Suppressor macrophage treated with lipopolysaccharide for 1 hour (primary cell): ENCODE measurements around the gene TRHDE.
"Not testable (repeated sequence)": the region's sequence is repeated elsewhere in the genome, so short reads cannot be mapped to it uniquely, and the experiment has no call there.

Experiments
- DNase-seq, 3 donors: peaks; one replicate each; pipeline ENCODE4 v3.0.0-alpha.2; 2020 to 2022

The TRHDE gene

DNA sequence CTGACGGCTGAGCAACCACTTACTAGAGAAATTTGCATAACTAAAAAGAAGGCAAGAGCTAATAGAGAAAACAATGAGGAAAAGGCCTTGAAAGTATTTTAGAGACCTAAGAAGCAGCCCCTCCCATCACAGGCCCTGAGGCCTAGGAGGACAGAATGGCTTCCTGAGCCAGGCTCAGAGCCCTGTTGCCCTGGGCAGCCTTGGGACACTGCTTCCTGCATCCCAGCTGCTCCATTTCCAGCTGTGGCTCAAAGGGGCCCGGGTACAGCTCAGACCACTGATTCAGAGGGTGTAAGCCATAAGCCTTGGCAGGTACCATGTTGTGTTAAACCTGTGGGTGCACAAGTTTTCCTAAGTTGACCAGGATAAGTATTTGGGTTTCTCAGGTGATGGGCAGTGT, 181.4 kb downstream of the TRHDE start:
- no peak for DNase-seq

DNA sequence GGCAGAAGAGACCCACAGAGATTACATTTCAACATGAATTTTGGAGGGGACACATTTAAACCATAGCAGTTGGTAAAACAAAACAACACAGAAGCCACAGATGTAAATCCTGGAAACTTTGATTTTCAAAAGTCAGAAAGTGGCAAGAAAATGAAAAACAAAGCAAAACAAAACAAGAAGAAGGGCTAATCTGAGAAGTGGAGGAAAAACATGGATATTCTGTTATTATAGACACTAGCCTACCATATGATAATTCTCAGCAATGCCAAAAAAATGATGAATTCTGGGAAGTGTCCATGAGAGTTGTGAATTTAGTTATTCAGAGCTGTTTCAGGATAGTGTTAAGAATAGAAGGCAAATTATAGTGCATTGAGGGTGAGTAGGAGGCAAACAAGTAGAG, 192.3 kb downstream of the TRHDE start:
- no peak for DNase-seq

DNA sequence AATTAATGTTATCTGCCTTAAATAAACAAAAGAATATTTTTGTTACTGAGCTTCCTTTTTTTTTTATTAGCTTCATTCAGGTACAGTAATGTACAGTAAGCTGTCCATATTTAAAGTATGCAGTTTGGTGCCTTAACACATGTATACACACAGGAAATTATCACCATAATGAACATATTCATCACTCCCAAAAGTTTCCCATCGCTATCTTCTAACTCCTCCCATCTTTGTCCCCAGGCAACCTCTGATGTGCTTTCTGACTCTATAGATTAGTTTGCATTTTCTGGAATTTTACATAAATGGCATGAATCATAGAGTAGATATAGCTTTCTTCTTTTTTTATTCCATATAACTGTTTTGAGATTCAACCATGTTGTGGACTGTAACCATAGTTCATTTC, 193.0 kb downstream of the TRHDE start:
- DNase-seq, result no peak

DNA sequence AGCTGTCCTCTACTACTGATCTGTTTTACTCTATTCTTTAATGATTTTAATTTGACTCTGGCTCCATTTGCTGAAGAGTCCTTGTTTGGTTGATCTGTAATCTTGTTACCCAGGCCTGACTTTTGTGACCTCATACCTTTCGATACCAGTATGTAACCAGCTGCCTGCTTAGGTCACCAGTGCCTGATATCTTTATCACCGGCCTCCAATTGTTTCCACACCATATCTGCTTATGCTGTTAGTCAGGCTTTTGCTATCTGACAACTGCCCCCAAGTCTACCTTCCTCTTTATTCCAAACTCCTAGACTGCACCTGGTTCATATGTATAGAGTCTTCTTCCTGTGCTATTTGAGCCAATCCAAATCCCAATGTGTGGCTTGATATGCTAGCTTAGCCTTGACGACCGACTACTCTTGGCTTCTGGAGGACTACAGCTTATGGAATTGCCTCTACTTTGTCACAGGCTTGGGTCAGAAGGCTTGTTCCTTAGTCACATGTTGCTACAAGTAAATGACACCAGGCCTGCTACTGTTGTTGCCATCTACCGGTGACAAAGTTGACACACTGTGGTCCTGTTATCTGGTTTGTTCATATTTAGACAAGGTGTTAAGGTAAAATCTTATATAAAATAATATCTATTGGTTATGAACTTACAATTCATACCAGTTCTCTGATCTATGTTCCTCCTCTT, 193.9 kb downstream of the TRHDE start:
- DNase-seq, result no peak

DNA sequence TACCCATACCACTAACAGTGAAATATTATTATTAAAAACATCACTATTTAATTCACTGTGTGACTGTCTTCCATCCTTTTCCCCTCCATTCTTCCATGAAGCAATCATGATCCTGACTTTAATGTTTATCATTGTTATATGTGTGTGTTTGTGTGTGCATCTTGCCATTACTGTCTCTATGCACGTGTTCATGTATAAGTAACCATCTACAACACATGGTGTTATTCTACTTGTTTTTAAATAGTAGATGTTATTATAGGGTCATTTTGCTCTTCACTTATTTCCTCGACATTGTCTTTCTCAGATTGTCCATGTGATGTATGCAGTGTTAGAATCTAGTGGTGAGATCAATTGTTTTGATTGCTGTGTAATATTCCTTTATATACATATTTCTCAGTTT, 195.8 kb downstream of the TRHDE start:
- no peak for DNase-seq

DNA sequence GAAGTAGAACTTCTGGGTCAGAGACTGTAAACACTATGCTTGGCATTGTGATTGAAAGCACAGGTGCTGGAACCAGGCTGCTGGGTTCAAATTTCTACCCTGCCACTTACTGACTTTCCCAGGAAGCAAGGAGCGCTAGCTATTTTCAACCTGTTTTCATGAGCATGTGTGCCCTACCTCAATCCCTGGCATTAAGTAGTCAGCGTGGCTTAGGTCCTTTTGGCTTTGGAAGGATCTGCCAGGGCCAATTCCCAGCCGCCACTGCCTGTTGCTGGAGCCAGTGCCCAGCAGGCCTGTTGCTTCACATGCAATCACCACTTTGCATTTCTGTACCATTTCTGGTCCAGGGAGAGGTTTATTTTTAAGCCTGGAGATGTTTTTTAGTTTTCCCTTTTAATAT, 196.3 kb downstream of the TRHDE start:
- no peak for DNase-seq

DNA sequence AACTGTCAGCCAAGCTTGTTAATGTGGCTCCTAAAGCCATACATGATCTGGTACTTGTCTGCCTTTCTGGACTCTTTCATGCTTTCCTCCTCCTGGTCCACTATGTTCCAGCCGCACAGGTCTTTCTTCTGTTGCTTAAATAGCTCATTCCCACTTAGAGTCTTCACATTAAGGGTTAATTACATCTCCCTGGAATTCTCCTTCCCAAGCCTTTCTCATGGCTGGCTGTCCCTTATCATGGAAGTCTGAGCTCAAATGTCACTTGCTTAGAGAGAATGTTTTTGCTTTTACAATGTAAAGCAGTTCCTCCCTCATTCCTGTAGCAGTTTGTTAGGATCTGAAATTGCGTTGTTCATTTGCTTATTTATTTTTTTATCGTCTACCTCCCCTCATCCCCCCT, 199.6 kb downstream of the TRHDE start:
- DNase-seq, result no peak

DNA sequence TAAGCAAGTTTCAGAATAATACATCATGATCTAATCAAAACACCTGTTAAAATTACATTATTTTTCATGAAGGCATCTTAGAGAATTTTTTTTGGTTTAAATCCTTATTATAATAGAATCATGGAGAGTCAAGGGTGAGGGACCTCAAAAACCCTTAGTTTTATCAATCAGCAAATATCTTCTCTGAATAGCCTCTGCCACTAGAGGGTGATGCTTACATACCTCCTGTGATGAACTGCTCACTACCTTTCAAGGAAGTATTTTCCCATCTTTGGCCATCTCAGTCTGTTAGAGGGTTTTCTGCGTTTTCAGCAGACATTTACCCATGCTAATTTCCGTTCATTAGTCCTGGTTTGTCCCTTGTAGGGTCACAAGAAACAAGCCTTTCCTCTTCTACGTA, 200.2 kb downstream of the TRHDE start:
- peak in 2 of 3 donors; percentile 9 to 20 for DNase-seq

DNA sequence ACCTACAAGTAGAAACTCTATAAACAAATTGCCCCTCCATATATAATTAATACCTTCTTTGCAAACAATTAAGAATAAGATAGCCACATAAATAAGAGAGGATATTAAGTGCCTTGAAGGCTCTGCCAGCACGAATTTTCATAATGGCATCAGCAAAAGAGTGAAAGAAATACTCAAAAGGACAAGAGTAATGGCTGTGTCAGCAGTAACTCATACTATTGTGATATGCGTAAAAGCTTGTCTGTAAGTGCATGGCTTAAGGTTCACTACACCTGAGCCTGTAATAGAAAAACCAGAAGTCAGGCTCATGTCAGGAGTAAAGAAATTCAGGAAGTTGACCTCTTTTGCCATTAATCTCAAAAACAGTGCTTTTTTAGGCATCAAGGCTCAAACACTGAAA, 204.1 kb downstream of the TRHDE start:
- no peak for DNase-seq

DNA sequence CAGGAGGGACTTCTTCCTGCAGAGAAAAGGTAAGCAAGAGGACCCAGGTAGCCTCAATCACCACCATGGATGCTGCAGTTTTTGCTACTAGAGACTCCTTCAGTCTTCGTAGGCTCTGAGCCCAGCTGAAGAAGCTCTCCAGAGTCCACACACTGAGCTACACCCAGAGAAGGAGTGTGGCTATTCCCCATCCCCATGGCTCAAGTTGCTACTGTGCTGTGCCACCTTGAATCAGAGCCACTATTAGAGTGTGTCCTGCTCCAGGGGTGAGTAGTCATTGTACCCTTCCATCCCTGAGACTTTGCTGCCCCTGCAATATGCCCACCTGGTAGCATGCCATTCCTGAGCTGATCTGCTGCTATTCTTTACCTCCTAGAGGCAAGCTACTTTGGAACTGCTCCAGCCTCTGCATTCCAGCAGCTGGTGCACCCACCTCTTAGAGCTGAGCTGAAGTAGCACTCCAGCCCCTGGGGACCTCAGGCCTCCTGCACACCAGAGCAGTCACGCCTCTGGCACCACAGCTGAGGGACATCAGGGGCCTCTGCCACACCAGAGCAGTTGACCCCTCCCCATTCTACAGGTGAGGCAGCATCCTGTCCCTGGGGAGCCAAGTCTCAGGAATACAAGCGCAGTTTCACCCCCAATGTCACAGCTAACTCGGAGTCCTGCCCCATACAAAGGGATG, 213.0 kb downstream of the TRHDE start:
- DNase-seq, result no peak

DNA sequence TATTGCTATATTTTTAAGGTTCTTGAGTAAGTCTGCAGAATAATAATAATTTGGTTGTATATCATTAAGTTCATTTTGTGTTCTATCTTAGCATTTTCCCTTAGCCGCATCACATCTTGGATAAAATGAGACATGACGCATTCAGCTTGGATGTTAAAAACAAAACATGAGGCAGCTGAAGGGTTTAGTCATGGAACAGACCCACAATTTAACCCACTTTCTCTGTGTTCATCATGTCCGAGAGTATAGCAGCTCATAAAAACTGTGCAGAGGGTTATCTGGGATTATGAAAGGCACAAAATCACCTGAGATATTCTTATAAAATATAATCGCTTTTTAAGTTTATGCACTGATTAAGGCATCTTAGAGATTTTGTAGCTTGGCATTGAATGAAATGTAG, 219.3 kb downstream of the TRHDE start:
- DNase-seq, result no peak

DNA sequence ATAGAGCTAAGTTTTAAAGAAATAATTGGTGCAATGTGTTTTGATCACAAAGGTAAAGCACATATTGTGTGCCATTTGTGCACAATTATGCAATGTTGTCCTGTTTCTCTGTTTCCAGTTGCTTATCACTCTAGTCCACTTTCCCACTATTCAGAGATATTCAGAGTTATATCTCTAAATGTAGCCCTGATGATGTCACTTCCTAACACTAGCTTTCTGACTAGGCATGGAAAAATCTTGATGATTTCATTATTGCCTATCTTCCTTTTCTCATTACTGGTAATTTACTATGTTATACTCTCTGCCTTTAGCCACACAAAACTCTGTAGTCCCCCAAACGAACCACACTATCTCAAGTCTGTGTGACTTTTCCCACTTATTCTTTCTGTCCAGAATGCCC, 221.2 kb downstream of the TRHDE start:
- DNase-seq, result no peak

DNA sequence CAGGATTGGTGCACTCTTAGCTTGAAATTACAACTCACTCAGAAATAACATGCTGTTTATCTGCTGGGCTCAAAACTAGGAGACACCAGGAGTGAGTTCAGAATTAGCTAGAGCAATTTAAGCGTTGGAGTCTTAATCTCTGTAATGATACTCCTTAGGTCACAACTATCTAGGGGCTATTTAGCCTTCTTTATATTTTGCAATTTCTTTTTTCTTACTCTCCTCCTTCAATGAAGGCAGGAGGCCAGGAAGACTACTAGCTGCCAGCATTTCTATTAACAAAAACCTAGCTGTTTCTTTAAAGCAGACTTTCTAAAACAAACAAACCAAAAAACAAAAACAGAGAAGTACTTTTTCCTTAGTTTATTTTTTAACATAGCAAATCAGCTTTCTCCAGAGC, 226.2 kb downstream of the TRHDE start:
- no peak for DNase-seq

DNA sequence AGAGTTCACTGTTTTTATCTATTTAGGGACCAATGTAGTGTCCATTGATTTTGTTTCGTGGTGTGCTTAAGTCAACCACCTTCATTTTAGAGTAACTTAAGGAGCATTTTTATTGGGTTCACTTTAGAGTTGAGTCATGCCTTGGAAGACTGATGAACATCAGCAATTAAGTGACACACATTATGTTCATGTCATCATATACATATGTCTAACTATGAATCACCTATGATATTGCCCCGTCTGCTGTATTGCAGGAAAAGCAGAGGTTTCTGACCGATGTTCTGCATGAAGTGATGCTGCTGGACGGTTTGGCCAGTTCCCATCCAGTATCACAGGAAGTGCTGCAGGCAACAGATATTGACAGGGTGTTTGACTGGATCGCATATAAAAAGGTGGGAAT, 227.1 kb downstream of the TRHDE start:
- DNase-seq, result no peak

DNA sequence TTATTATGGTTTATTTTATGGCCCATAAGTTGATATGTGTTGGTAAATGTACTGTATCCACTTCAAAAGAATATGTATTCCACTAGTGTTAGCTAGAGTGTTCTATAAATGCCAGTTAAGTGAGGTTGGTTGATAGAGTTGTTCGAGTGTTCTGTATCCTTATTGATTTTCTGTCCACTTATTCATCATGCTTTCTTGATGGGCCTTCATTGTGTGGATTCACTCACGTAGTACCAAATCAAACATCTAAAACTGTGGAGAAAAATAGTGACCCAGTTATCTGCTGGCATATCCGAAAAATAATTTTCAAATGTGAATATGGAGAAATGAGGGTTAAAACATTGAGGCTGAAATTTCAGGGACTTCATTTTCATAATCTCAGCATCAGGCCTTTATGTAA, 230.4 kb downstream of the TRHDE start:
- no peak for DNase-seq

DNA sequence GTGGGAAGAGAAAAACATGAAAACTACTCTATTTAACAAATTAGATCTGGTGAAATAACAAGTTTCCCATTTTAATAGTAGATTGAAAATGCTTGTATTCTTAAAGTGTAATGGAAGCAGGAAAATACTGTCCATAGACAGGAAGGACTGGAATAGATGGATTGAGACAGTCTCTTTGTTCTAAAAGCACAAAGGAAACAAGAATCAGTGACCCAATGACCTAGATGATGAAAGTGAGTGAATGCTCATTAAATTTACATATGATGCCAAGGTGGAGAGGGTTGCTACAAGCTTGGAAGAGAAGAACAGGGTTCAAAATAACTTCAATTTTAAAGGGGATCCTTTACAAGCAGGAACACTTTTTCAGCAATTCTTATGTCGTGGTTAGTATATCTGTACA, 233.1 kb downstream of the TRHDE start:
- DNase-seq, result no peak

DNA sequence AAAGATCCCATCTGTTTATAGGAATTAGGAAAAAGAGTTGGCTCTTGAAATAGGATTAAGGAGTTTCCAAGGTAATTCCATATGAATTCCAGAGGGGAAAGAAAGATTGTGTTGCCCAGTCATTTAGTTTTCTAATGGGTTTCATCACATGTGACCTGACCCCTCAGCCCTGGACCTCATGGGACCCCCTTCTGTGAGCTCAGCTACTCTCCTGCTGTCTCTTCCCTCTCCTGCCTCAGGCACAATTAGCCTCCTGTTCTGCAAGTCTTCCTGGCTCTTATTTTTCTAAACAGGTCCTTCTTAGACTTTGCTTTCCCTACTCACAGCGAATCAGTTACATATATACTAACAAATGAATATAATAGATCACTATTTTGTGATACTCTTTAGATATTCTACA, 237.7 kb downstream of the TRHDE start:
- no peak for DNase-seq

DNA sequence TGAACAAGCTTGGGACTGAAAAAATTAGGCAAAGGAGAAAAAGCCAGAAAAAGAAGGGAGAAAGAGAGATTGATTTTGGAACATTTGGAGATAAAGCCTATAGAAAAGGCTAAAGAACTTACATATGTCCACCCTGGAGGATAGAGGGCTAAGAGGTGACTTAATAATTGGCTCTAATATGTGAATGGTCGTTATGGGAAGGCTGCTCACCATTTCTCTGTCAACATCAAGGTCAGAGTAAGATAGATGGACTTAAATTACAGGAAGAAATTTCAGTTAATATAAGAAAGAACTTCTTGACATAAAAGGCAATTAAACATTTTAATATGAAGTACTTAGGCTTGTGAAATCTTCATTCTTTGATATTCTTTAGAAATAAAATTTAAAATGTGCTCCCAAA, 238.6 kb downstream of the TRHDE start:
- DNase-seq, result no peak

DNA sequence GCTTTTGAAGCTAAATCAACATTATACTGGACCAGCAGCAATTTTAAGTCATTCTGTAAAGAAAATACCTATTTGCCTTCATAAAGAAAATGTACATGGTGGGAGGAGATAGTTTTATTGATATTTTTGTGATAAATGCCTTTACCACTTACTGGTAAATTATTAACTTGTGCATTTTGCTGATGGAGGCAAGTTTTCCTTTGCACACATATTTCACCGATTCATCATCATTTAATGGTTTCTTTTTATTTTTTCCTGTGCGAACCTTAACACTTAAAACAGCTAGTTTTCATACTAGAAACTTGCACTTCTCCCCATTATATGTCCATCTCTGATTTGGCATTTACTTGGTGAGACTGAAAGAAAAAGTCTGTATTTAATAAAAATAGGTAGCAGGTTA, 239.3 kb downstream of the TRHDE start:
- no peak for DNase-seq

DNA sequence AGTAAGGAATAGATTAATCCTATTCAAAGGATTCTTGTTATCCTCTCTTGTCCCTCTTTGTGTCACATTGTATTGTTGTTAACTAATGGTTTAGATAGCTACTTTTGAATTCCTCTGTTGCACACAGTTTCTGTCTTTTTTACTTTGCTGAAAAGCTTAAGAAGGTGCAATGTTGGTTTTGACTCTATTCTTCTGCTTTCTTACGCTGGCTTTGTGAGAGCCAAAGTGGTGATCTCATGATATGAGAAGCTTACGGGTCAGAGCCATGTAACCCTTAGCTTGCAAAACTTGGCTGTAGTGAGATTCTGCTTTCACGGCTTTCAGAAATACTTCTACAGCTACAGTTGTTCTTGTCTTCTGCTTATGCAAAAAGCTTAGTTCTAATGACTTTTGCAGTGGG, 239.7 kb downstream of the TRHDE start:
- DNase-seq, result no peak

DNA sequence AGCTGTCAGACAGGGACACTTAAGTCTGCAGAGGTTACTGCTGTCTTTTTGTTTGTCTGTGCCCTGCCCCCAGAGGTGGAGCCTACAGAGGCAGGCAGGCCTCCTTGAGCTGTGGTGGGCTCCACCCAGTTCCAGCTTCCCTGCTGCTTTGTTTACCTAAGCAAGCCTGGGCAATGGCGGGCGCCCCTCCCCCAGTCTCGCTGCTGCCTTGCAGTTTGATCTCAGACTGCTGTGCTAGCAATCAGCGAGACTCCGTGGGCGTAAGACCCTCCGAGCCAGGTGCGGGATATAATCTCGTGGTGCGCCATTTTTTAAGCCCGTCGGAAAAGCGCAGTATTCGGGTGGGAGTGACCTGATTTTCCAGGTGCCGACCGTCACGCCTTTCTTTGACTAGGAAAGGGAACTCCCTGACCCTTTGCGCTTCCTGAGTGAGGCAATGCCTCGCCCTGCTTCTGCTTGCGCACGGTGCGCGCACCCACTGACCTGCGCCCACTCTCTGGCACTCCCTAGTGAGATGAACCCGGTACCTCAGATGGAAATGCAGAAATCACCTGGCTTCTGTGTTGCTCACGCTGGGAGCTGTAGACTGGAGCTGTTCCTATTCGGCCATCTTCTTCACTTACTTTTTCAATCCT, 248.0 kb downstream of the TRHDE start:
- not testable (repeated sequence) for DNase-seq

DNA sequence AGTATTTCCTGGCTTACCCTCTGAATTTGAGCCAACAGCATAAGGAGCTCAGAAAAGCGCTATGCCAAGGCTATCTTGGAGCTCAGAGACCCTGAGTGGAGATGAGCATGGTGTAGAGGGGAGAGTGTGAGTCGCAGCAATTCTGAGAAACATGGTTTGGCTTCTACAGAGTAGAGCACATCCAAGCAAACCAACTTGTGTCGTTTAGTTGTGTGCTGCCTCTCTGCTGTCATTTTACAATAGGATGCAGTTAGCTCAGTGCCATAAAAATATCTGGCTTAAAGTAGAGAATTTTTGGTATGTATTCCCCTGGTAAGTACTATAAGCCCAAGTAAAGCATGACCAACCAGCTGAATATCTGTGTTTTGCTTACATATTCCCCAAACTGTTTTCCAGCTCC, 249.2 kb downstream of the TRHDE start:
- DNase-seq, result no peak

DNA sequence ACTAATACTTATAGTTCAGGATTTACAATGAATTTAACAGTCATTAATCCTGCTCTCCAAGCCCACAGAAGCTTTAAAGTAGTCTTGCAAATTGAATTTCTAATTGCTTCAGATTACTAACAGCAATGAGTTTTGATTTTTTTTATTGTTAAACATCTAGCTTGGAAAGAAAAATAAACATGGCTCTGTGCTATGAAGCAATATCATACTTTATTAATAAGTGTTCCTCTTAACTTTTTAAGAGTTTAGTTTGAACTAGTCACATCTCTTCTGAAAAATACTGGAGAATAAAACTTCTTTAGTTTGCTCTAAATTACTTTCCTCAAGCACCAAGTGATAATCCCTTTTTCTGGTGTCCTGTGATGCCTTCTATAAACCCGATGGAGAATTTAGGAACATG, 250.2 kb downstream of the TRHDE start:
- no peak for DNase-seq

DNA sequence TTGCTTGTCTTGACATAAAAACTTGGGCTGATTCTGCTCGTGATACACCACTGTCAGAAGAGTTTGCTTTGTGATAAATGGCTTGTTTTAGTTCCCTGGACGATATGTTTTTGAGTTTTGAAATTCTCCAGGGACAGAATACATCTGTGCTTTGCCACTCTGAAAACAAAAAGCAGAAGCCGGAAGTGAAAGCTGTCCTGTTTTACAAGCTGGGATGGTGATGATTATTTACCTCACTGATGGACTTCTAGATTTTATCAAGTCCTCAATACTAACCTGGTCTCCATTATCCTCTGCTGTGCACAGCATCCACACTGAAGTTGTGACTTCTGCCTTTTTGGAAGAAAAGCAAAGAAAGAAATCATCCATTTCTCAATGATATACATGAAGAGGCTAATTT, 251.6 kb downstream of the TRHDE start:
- no peak for DNase-seq
